Glomerular visceral epithelial cell (primary cell): ENCODE results near the gene SLC50A1.
"Not testable (repeated sequence)": the region's sequence is repeated elsewhere in the genome, so short reads cannot be mapped to it uniquely, and the experiment has no call there.

Experiments
- DNase-seq: peaks from one replicate; pipeline ENCODE4 v3.0.0-alpha.2; 2016; ENCODE audit errors: extremely low spot score

The SLC50A1 gene

DNA sequence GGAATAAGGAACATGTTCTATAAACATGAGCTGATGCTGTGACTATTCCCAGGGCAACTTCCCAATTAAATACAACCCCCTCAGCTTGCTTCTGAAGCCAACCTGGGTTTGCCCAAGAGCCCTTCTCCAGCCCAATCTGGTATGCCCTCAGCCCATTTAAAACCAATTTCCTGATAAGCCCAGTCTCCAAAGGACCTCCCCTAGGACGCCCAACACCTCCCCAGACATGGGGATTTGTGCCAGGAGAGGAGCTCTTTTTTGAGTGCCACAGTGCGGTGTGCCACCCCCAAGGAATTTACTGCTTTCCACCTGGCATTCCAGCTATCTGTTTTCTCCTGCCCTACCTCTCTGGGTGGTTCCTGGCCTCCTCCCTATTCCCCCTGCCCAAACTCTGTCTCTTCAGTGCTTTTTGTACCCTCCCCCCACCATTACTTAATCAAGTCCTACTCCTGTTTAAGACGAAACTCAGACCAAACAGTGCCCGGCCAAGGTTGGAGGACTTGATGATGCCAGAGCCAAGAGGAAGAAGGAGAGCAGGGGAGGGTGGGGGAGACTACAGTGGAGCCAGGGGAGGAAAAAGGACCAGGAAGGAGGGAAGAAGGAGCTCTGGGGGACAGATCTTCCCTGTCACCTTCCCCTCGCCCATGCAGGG is 19.4 kb upstream of the SLC50A1 start:
- no peak for DNase-seq

DNA sequence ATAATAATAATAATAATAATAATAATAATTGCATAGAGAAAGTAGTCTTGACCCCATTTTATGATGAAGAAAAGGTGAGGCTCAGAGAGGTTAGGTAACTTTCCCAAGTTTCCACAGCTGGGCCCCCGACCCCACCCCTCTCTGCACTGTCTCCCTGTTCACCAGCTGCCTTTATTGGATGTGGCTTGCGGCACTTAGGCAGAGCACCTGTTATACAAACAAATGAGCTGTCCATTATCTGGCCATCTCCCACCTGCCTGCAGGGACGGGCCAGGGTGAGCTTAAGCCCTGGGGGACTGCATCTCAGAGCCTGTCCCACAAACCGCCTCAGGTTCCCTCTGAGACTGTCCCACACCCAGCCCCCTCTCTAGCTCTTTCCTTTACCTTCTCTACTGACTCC is 18.0 kb upstream of the SLC50A1 start:
- DNase-seq: no peak

DNA sequence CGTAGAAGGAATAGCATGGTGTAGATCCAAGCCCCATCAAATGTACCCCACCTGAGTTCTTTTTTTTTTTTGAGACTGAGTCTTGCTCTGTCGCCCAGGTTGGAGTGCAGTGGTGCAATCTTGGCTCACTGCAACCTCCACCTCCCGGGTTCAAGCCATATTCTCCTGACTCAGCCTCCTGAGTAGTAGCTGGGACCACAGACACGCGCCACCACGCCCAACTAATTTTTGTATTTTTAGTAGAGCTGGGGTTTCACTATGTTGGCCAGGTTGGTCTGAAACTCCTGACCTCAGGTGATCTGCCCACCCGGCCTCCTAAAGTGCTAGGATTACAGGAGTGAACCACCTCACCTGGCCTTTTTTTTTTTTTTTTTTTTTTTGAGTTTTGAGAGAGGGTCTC is 17.6 kb upstream of the SLC50A1 start:
- not testable (repeated sequence) for DNase-seq

DNA sequence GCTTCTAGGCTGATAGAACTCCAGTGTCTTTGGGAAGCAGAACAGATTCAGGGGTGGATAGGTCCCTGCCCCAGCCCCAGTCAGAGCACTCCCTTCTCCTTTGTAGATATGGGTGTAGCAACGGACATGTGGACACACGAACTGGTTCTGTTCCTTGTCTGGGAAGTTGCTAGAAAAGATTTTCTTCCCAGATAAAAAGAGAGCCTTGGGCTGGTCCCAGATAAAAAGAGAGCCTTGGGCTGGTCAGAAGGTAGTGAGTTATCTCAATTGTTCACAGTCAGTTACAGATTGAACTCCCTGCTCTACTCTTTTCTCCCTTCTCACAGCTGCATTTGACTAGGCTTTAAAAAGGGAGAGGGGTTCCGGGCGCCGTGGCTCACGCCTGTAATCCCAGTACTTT is 15.4 kb upstream of the SLC50A1 start:
- DNase-seq: no peak

DNA sequence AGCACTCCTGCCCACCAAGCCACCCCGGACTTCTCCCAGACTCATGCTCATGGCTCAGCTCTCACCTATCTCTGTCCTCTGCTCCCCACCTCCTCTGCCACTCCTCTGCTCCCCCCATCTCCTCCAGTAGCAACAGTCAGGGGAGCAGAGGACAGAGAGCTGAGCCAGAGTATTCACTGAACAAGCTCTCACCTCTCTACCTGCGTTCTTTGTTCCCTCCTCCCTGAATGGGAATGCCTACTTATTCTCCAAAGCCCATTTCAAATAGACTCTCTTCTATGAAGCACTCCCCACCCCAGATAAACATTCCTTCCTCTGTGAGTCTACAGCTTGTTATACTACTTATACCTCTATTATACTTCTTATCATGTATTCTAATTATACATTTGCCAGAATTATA is 14.4 kb upstream of the SLC50A1 start:
- DNase-seq: no peak

DNA sequence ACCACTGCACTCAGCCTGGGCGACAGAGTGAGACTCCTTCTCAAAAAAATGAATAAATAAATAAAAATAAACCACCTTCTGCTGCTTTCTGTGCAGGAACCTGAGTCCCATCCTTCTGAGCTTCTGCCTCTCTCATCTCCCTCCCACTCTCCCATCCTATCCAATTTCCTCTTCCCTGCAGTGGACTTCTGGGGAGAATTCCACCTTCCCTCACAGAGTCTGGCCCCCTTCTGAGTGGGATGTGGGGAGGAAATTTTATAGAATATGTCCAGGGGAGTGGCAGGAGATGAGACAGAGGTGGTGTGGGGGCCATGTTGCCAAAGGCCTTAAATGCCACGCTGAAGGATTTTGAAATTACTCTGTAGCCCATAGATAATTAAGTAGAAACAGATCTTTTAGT is 13.3 kb upstream of the SLC50A1 start:
- no peak for DNase-seq

DNA sequence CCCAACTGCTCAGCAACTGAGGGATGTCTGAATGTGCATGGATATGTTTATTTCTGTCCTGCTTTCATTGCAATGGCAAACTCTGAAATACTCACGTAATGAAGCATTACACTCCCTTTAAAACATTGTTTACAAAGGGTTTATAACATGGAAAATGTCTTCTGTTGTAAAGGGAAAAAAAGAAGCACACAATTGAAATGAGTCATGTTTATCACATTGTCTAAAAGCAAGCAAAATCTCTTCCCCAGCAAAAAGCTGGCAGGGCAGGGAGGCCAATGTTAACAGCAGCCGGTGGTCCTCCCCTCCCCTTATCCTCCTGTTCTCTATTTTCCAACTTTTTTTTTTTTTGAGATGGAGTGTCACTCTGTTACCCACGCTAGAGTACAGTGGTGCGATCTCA is 11.9 kb upstream of the SLC50A1 start:
- DNase-seq: no peak

DNA sequence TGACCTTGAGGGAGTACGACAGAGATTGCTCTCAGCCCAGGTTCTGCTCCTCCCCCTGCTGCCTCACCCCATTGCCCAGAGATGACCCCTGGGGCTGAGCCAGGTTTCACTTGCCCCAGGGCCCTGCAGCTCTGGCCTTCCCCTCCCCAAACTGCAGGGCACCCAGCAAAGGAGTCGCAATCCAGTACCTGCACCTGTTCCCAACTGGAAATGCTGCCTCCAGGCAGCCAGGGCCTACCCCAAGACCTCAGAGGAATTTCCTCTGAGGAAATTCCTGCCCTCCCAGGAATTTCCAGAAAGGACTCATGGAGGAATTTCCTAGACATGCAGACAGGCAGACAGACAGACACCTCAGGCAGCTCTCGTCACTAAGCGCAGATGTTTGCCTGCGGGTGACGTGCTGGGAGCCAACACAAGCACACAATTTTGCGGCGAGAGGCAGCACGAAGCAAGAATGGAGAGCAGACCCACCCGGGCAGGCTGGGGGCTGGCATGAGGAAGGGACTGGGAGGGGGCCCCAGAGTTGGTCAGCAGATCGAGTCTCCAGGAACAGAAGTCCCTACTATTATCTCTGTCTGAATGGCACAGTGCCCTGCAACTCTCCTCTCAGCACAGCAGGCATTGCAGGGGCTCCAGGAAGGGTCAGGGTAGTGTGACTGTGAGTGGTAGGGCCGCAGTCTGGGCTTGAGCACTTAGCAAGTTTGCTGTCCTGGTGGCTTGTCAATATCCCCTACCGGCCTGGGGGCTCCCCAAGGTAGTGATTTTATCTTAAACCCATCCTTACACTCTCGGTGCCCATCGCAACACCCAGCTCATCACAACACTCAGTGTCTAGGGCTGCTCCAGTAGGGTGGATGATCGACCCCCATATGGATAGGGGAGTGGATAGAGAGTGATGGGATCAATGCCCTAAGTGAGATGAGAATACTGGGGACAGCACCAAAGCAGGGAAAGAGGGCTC is 10.9 kb upstream of the SLC50A1 start:
- peak; percentile 77 for DNase-seq

DNA sequence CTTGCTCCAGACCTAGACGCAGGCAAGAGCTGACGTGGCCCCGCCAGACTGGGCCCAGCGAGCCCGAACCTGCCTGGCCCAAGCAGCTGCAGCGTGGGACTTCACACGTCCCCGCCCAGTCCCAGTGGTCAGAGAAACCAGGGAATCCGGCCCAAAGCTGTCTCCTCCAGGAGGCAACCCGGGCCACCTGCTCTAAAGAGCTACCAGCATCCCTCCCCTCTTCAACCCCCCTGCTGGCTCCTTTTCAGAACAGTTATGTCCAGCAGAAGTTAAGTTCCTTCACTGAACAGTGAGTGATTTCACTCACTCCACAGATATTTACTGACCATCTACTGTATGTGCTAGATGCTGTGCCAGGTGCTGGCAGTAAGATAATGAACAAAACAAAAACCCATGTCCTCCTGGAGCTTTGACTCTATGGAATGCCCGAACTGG is 10.1 kb upstream of the SLC50A1 start:
- DNase-seq: no peak

DNA sequence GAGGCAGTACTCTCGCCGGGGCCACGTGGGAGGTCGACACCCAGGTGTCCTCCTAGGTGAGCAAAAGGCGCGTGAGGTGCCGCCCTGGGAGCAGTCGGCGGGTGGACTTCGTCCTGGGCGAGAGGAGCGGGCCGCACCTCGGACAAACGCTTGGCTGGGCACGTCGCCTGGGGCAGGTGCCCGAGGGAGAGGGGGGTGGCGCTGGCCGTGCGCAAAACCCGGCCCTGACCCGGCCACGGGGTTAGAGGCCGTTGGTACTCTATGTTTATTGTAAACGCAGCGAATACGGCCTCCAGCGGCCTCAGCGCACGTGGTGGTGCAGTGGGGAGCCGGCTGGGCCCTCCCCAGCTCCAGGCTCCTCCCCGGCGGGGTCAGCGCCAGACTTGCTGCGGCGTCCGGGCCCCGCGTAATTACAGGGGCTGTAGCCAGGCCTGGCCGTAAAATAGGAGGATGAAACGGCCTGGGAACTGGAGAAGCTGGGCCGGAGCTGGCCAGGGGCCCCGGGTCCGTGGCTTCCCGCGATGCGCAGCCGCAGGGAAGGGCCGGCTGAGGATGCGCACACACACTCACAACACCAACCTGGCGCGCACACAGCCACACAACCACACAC is 9.6 kb upstream of the SLC50A1 start:
- no peak for DNase-seq

DNA sequence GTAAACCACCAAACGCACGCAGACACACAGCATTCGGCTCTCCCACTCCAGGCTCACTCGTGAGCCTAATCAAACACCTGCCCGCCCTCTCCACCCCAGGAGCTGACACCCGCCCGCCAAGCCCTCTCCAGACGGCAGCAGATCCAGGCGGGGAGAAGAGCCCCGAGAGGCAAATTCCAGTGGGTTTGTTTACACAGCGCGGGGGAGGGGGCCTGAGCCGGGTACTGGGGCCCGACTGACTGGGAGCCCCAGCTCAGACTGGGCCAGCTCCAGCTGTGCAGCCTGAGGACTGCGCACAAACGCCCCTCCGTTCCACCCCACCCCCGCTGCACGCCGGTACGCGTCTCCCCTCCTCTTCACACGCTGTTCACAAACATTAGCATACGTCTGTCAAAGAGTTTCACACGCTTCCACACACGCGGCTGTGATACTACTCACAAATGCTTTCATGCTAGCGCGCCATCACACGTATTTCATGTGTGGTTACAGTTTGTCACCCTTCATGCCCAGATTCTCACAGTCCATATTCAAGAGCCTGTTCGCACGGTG is 9.0 kb upstream of the SLC50A1 start:
- DNase-seq: no peak

DNA sequence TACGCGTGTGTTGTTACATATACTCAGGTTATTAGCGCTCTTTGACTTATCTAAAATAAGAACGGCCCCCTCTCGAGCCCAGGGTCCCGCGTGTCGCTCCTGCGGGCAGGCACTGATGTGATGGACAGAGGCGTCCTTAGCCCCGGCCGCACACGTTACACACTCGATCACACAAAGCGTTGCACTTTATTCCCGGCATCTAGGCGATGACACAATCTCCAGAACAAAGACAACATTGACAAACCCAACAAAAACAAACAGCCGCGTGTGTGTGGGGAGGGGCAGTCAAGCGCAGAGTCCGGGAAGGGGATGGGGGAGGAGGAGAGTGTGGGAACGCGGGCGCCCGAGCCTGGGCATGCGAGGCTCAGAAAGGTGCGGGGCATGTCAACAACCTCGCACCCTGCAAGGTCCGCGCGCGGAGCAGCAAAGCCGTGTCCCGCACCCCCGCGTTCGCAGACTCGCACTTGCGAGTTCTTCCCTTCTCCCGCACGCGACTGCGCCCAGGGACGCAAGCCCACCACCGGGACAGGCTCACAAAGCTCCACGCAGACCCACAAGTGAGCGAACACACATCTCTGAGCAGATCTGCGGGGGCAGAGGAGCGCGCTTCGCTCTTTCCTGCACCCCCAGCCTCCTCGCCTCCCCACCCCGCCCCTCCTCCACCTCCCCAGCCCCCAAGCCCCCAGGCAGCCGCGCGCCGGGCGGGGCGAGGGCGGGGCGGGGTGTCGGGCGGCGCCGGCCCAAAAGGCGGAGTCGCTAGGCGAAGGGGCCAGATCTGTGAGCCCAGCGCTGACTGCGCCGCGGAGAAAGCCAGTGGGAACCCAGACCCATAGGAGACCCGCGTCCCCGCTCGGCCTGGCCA is 8.3 kb upstream of the SLC50A1 start, which contains the start of gene EFNA1:
EFNA1 (plus strand) TSS at position 772 of the 862 bp plus-strand sequence. CDS start 102 bp downstream, outside the sequence.
- DNase-seq: peak; percentile 53

DNA sequence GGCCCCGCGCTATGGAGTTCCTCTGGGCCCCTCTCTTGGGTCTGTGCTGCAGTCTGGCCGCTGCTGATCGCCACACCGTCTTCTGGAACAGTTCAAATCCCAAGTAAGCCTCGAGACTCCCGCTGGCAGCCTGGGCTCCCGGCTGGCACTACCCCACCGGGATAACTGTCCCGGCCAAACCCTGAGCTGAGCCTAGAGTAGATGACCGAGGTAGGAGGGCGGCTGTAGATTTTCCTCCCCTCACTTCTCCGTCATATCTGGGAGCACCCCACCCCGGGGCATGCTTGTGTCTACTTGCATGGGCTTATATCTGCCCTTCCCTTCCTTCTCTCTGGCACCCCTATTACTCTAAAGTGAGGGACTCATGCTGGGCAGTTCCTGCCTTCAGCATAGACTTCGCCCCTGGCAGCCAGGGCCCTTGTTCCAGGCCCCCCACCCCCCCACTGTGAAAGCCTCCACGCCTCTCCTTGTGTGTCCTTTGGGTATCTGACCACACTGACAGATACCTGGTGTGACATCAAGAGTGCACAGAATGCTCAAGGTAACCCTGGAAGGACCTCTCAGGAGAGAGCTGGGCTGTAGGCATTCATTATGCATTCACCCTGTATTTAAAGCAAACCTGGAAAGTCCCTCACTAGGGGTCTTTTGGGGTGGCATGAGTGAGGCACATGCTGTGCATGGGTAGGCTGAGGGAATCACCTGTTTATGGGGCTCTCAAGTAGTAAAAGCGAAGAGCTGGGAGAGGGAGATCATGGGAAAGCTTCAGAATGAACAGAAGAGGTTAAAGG is 7.5 kb upstream of the SLC50A1 start:
- DNase-seq: no peak

DNA sequence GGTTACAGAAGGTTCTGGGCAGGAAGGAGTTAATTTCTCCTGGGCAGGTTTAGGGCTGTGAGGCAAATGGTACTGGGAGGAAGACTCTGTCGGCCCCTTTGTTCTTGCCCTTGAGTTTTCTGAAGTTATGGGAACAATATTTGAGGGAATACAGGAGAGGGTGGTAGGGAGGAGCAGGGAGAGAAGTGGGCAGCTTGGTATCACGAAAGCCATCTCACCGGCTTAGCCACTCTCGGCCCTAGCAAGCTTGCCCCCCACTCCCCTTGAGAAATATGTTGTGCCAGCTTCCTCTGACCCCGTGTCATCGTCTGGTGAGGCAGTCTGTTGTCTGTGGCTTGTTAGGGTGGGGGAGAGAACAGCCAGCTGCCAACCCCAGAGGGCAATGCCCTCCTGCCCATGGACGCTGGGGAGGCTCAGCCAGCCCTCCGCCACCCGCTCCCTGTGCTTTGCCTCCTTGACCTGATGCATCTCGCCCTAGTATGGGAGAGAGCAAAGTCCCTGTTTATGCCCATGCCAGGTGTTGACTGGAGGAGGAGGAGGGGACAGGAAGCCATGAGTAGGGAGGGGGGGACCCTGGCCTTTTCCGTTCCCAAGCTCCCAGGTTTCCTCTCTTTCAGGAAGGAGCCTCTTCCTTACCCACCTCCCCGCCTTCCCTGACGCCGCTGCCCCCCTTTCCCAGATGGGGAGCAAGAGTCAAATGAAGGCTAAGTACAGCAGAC is 6.7 kb upstream of the SLC50A1 start:
- DNase-seq: no peak

DNA sequence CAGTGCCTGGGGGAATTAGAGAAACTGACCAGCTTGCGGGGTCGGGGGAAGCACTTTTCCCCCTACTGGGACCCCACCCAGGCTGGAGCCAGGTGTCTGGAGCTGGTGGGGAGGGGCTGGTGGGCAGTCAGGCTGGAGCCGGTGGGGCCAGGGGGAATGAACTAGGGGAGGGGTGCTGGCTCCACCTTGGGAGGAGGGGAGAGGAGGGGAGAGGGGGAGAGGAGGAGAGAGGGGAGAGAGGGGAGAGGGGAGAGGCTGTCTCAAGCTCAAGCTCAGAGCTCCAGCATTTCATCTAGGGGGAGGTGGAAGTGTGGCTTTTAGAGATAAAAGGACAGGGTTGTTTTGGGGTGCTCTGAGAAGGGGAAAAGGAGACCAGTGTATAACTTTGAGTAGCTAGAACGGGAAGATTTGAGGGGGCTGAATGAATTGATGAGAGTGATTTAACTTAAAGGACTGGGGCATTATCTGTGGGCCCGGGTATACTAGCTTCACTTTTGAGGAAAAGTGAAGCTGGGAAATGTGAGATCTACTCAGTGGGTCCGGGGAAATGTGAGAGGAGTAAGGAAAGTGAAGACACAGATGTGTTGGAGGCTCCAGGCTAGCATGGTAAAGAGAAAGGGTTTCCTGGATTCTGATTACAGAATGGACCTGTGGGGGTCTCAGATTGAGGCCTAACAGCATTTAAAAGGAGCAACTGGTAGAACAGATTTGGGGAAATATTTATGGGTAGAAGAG is 5.2 kb upstream of the SLC50A1 start:
- no peak for DNase-seq

DNA sequence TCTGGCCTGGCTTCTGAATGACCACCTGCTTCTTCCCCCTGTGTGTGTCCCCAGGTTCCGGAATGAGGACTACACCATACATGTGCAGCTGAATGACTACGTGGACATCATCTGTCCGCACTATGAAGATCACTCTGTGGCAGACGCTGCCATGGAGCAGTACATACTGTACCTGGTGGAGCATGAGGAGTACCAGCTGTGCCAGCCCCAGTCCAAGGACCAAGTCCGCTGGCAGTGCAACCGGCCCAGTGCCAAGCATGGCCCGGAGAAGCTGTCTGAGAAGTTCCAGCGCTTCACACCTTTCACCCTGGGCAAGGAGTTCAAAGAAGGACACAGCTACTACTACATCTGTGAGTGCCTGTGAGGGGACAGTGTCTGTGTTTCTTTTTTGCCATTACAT is 4.4 kb upstream of the SLC50A1 start:
- DNase-seq: no peak

DNA sequence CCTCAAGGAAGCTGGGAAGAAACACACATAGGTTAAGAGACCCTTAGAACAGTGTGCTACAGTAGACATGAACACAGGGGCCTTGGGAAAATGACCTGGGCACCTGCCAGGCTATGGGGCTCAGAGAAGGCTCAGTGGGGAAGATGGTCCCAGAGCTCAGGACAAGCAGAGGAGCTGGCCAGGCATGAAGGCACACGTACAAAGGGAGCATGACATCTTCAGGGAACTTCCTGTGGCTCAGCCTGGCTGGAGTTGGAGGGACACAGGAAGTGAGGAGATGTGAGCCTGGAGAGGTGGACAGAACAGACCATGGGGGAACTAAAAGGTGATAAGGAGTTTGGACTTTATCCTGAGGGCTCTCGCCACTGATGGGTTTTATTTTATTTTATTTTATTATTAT is 3.8 kb upstream of the SLC50A1 start:
- DNase-seq: no peak

DNA sequence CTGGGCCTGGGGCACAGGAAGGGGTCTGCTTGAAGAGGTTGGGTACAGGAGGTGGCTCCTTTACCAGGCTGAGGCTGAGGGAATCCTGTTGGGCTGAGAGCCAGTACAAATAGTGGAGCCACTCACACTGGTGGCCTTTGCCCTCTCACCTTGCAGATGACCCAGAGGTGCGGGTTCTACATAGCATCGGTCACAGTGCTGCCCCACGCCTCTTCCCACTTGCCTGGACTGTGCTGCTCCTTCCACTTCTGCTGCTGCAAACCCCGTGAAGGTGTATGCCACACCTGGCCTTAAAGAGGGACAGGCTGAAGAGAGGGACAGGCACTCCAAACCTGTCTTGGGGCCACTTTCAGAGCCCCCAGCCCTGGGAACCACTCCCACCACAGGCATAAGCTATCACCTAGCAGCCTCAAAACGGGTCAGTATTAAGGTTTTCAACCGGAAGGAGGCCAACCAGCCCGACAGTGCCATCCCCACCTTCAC is 1.8 kb upstream of the SLC50A1 start:
- no peak for DNase-seq

DNA sequence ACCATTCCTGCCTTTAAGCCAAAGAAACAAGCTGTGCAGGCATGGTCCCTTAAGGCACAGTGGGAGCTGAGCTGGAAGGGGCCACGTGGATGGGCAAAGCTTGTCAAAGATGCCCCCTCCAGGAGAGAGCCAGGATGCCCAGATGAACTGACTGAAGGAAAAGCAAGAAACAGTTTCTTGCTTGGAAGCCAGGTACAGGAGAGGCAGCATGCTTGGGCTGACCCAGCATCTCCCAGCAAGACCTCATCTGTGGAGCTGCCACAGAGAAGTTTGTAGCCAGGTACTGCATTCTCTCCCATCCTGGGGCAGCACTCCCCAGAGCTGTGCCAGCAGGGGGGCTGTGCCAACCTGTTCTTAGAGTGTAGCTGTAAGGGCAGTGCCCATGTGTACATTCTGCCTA is 1.3 kb upstream of the SLC50A1 start:
- no peak for DNase-seq
